ENCODE results near the gene DDX31.

Gene DDX31

GRCh38 chr9:132548751-132549640, 120.8 kb downstream of the DDX31 start:
- DNase-seq = no peak

GRCh38 chr9:132547976-132548730, 121.6 kb downstream of the DDX31 start:
- no peak for DNase-seq

- no peak for DNase-seq
Measured at GRCh38 chr9:132547436-132547835, 122.3 kb downstream of the DDX31 start.

- DNase-seq = no peak
Measured at GRCh38 chr9:132547052-132547431, 122.7 kb downstream of the DDX31 start.

GRCh38 chr9:132546148-132547051, 123.4 kb downstream of the DDX31 start:
- peak in 7 of 58 donors; percentile 1 to 19 (median 7) for DNase-seq

- no peak for DNase-seq
Measured at GRCh38 chr9:132545578-132545977, 124.2 kb downstream of the DDX31 start.

- no peak for DNase-seq
Measured at GRCh38 chr9:132543960-132544359, 125.8 kb downstream of the DDX31 start.

GRCh38 chr9:132543251-132543650, 126.5 kb downstream of the DDX31 start:
- no peak for DNase-seq

All from anterior cingulate cortex (tissue), 58 donors.